Spinal cord (tissue), 10 donors: Measurements from ENCODE around the gene PIEZO2. TPM values are rescaled to one million over a fixed set of nuclear protein-coding genes. Genes with fewer than 3 reads are reported as not detected.

Experiments
- DNase-seq, 6 donors: peaks; one replicate each; pipeline versions ENCODE4 v3.0.0 to v3.0.0-alpha.2; 2013 to 2015; ENCODE audit warnings: low spot score in 6 of 6, low read depth in 4 of 6
- H3K27ac ChIP-seq: one replicate; pipeline ENCODE4 v1.5.1; 2013; ENCODE audit warnings: low read depth, low read length, control low read depth
- H3K27me3 ChIP-seq: one replicate; pipeline ENCODE4 v1.6.1; 2013; ENCODE audit warnings: low read length; ENCODE audit not compliant: control insufficient read depth, insufficient read depth
- H3K36me3 ChIP-seq: one replicate; pipeline ENCODE4 v1.6.1; 2013; ENCODE audit warnings: low read length; ENCODE audit not compliant: control insufficient read depth, insufficient read depth
- H3K4me1 ChIP-seq: one replicate; pipeline ENCODE4 v1.6.1; 2013; ENCODE audit warnings: low read length; ENCODE audit not compliant: control insufficient read depth, insufficient read depth
- H3K4me3 ChIP-seq: one replicate; pipeline ENCODE4 v1.5.1; 2013; ENCODE audit warnings: low read depth, low read length, control low read depth
- H3K9me3 ChIP-seq: one replicate; pipeline ENCODE4 v1.6.1; 2013; ENCODE audit warnings: low read length; ENCODE audit not compliant: control insufficient read depth, insufficient read depth
- WGBS: methylation state at CpG from one replicate; pipeline ENCODE4 v1.1.5; 2013; ENCODE audit warnings: missing lambda C conversion rate; ENCODE audit not compliant: insufficient coverage; 5-methylcytosine and 5-hydroxymethylcytosine counted together
- polyA plus RNA-seq, 2 donors: library from polyadenylated mRNA; unstranded; fragments of 120-200 nt; gene quantifications; one replicate each; pipeline ENCODE4 v1.2.1, GENCODE V29; 2013; ENCODE audit not compliant: insufficient read length in 2 of 2
- total RNA-seq, 2 donors: library from RNA; depleted of rRNA in 1 of 2; stranded (reverse); fragments of 120-200 nt in 1 of 2; fragments of >200 nt in 1 of 2; gene quantifications; one replicate each; pipeline versions ENCODE4 v1.2.3 to v1.2.4, GENCODE V29; 2013 to 2014
- donor health status: healthy.

The PIEZO2 gene
- total and polyA plus RNA-seq, 4 donors, result 14.0 to 110 (median 22.4) TPM

DNA sequence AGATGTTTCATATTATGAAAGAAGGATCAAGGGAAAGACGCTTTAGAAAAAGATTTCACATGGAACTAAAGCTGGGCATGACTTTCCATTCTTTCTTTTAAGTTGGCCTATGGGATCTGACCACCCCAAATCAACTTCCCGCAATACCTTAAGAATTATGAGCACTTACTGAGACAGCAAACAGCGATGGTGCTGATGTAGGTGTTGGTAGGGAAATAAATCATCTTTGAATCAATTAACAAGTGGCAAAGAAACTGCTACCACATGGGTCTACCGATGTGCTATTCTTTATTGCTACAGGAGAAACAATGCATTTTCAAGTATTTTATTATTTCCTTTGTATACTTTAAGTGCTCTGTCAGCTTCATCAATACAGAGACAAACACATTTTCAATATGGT, 239.6 kb downstream of the PIEZO2 start:
- no peak overlapping the region for H3K4me3 ChIP-seq
- H3K27me3 ChIP-seq, result no peaks in the 10 kb centered on the region
- no peaks in the 10 kb centered on the region for H3K9me3 ChIP-seq
- H3K4me1 ChIP-seq, result no peaks in the 10 kb centered on the region
- no peak for DNase-seq
- no CpG with 5 or more reads among the region's 4 CpGs for WGBS
- H3K36me3 ChIP-seq, result no peaks in the 10 kb centered on the region
- H3K27ac ChIP-seq, result no peak overlapping the region

DNA sequence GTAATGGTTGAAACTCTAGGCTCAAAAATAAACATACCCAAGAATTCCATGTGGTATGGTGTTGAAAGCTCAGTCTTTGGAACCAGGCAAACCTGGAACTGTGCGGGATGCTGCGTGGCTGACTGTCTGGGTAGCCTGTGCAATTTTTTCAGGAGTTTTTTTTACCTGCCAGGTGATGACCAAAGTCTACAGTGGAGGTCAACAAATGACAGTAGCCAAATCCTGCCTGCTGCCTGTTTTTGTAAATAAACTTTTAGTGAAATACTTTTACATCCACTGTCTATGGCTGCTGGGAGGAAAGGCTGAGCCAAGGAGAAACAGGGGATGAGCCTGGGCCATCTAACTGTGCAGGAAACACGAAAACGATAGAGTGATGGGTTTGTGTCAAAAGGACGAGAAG, 240.6 kb downstream of the PIEZO2 start:
- no peak overlapping the region for H3K27ac ChIP-seq
- 92% methylated on average over 2 of the region's 5 CpGs for WGBS
- H3K9me3 ChIP-seq, result no peaks in the 10 kb centered on the region
- no peak overlapping the region for H3K4me3 ChIP-seq
- H3K36me3 ChIP-seq, result no peaks in the 10 kb centered on the region
- H3K27me3 ChIP-seq, result no peaks in the 10 kb centered on the region
- no peaks in the 10 kb centered on the region for H3K4me1 ChIP-seq
- no peak for DNase-seq

DNA sequence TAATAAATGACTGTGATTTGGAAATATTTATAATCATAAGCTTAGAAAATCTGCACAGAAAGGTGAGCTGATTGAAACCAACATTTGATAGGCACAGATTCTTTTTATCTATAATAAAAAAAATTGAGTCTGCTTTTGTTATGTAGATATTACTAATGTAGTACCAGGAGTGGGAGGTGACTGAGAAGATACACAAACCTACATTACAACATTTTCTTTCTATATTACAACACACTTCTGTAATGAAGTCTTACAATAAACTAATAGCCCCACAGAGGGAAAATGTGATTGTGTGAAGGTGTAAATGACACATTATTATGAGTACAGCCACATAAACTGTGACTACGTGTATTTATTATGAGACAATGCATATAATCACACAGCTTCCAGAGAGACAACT, 241.6 kb downstream of the PIEZO2 start:
- no peak for DNase-seq
- no peak overlapping the region for H3K27ac ChIP-seq
- no peaks in the 10 kb centered on the region for H3K27me3 ChIP-seq
- H3K4me1 ChIP-seq, result no peaks in the 10 kb centered on the region
- WGBS, result no CpG with 5 or more reads among the region's 1 CpG
- no peaks in the 10 kb centered on the region for H3K9me3 ChIP-seq
- H3K4me3 ChIP-seq, result no peak overlapping the region
- no peaks in the 10 kb centered on the region for H3K36me3 ChIP-seq

DNA sequence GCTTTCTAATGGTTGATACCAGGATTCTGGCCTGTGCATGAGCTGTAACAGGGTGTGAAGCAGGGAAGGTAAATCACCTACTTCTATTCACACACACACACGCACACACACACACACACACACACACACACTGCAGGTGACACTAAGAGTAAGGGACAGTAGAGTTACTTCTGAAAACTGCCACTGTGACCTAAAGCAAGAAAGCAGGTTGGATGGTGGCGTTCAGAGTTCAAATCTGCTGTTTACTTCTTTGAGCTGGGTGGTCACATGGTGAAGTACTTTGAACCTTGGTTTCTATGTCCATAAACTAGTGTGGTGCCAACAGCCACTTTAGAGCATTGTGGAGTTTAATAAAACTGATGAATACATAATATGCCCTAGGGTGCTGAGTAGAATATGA, 248.0 kb downstream of the PIEZO2 start:
- WGBS, result 100% methylated on average over 1 of the region's 2 CpGs
- no peak for DNase-seq
- Histone ChIP-seq H3K9me3 (no peaks in the 10 kb centered on the region), H3K27me3 (no peaks in the 10 kb centered on the region), H3K4me1 (no peaks in the 10 kb centered on the region), H3K27ac (no peak overlapping the region), H3K36me3 (no peaks in the 10 kb centered on the region), H3K4me3 (no peak overlapping the region)

DNA sequence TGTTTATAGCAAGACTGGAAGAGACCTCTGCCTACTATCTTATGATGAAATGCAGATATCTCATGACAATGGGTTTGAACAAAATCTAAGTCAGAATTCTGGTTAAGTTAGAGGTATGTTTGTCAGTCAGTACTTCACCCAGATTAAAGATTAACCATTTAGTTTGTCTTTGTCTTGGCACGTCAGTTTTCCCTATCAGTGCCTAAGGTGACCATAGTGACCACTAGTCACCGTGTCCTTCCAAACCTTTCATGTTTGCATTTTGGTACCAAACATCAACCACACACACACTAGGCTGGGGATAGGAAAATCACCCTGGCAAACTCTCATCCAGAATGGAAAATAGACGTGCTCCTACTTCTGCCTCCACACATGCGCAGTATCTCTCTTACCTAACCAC, 248.9 kb downstream of the PIEZO2 start:
- H3K4me3 ChIP-seq, result no peak overlapping the region
- no peaks in the 10 kb centered on the region for H3K36me3 ChIP-seq
- no peaks in the 10 kb centered on the region for H3K27me3 ChIP-seq
- H3K9me3 ChIP-seq, result no peaks in the 10 kb centered on the region
- no peak for DNase-seq
- H3K27ac ChIP-seq, result no peak overlapping the region
- 100% methylated on average over 2 of the region's 4 CpGs for WGBS
- no peaks in the 10 kb centered on the region for H3K4me1 ChIP-seq

DNA sequence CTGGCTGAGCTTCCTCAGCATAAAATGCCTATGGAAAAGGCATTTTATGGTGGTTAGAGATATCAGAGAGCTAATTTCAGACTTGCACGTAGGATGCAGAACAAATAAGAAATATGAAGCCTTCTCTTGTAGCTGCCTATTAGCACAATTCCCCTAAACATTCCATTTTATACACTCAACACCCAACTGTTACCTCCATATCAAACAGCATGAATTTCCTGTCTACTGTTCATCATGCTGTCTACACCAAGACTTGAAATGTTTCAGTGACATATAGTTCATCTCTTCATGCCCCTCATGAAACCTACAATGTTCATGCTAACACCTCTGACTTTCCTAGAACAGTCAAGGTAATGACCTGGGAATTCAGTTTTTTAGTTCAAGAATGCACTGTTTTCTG, 249.9 kb downstream of the PIEZO2 start:
- no peaks in the 10 kb centered on the region for H3K9me3 ChIP-seq
- no peak overlapping the region for H3K27ac ChIP-seq
- WGBS, result 63% methylated on average over 1 of the region's 1 CpG
- no peaks in the 10 kb centered on the region for H3K27me3 ChIP-seq
- DNase-seq, result no peak
- no peak overlapping the region for H3K4me3 ChIP-seq
- H3K36me3 ChIP-seq, result no peaks in the 10 kb centered on the region
- H3K4me1 ChIP-seq, result no peaks in the 10 kb centered on the region

DNA sequence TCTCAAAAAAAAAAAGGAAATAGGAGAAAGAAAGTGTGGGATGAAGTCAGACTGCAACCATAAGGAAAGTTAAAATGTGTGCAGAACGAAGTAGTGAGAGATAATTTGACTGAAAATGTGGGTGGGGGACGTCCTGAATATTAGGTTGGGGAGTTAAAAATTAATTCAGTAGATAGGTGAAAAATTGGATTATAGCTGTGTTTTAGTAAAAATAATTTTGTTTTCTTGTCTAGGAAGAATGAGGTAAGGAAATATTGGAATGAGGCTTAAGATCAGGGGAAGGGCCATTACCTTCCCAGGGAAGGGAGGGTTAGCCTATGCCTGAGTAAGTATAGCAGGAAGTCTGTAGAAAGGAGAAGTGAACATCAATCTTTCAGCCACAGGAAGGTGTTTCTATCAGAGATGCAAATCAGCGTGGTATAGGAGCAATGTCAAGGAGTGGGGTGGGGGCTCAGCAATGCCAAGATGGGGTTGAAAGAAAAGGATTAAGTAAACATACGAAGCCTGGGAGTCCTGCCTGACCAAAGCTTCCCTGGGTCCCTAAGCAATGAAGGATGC, 250.9 kb downstream of the PIEZO2 start:
- H3K27ac ChIP-seq, result no peak overlapping the region
- no peaks in the 10 kb centered on the region for H3K4me1 ChIP-seq
- H3K27me3 ChIP-seq, result no peaks in the 10 kb centered on the region
- no peaks in the 10 kb centered on the region for H3K36me3 ChIP-seq
- 91% methylated on average over 3 of the region's 4 CpGs for WGBS
- H3K9me3 ChIP-seq, result no peaks in the 10 kb centered on the region
- no peak overlapping the region for H3K4me3 ChIP-seq
- no peak for DNase-seq

DNA sequence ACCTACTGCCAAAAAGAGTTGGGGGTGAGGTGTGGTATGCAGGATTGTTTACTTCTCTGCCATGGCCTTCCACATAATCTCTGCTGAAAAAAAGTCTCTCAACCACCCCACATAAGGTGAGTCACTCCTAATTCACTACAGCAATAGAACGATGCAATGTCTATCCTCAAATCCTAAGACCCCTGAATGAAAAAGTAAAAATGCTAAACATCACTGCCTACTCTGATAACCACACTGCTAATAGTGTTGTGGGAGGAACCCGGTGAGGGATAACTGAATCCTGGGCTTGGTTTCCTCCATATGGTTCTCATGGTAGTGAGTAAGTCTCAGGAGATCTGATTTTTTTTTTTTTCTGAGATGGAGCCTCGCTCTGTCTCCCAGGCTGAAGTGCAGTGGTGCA, 252.5 kb downstream of the PIEZO2 start:
- Histone ChIP-seq H3K9me3 (no peaks in the 10 kb centered on the region), H3K27me3 (no peaks in the 10 kb centered on the region), H3K36me3 (no peaks in the 10 kb centered on the region), H3K4me3 (no peak overlapping the region), H3K4me1 (no peaks in the 10 kb centered on the region), H3K27ac (no peak overlapping the region)
- WGBS, result 100% methylated on average over 1 of the region's 3 CpGs
- DNase-seq, result no peak

DNA sequence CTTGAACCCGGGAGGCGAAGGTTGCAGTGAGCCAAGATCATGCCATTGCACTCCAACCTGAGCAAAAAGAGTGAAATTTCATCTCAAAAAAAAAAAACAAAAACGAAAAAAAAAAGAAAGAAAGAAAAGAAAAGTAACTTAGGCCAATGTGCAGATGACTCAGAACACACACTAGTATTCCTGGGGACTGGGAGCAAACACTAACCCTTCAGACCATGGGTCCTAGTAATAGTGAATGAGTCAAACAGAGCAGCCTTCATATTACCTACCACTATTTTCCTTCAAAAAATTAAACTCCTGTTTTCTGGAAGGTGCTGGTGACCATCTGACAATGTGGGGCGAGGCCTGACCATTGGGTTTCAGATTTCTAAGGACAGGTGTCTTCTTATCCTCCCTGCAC, 253.4 kb downstream of the PIEZO2 start:
- Histone ChIP-seq H3K4me3 (no peak overlapping the region), H3K36me3 (no peaks in the 10 kb centered on the region), H3K27me3 (no peaks in the 10 kb centered on the region), H3K9me3 (no peaks in the 10 kb centered on the region), H3K4me1 (no peaks in the 10 kb centered on the region), H3K27ac (no peak overlapping the region)
- no CpG with 5 or more reads among the region's 4 CpGs for WGBS
- DNase-seq, result no peak

DNA sequence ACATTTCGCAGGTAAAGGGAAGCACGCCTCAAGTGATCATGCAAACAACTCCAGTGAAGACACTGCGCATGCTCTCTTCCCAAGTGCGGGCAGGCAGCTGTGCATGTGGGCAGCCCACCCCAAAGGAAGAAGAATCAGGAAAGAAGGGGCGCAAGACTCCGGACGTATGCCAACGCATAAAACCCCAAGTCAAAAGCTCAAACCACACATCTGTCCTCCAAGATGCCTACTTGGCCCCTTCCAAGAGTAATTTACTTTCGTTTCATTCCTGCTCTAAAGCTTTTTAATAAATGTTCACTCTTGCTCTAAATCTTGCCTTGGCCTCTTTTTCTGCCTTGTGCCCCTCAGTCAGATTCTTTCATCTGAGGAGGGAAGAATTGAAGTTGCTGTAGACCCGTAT, 254.9 kb downstream of the PIEZO2 start:
- Histone ChIP-seq H3K4me3 (no peak overlapping the region), H3K27me3 (no peaks in the 10 kb centered on the region), H3K36me3 (no peaks in the 10 kb centered on the region), H3K9me3 (no peaks in the 10 kb centered on the region), H3K4me1 (no peaks in the 10 kb centered on the region), H3K27ac (no peak overlapping the region)
- WGBS, result 100% methylated on average over 4 of the region's 10 CpGs
- DNase-seq, result no peak
